Kidney glomerular epithelial cell (primary cell): ENCODE data around the gene RPTOR.

ENCODE experiments used
- DNase-seq: peaks from one replicate; lab custom pipeline; 2025; lab: John Stamatoyannopoulos, UW

RPTOR gene

GRCh38 chr17:80910043-80910442 is 365.4 kb downstream of the RPTOR start:
- no peak for DNase-seq

- no peak for DNase-seq
Measured at GRCh38 chr17:80912476-80912875, 367.8 kb downstream of the RPTOR start.

GRCh38 chr17:80913928-80914821 is 369.5 kb downstream of the RPTOR start:
- DNase-seq, result no peak

- no peak for DNase-seq
Measured at GRCh38 chr17:80916246-80916645, 371.6 kb downstream of the RPTOR start.

GRCh38 chr17:80917716-80918560 is 373.3 kb downstream of the RPTOR start:
- DNase-seq, result no peak

GRCh38 chr17:80918731-80919130 is 374.1 kb downstream of the RPTOR start:
- no peak for DNase-seq

GRCh38 chr17:80919331-80920311 is 375.0 kb downstream of the RPTOR start:
- DNase-seq, result no peak

- DNase-seq, result peak; percentile 20
Measured at GRCh38 chr17:80920441-80920840, 375.8 kb downstream of the RPTOR start.

- no peak for DNase-seq
Measured at GRCh38 chr17:80921159-80921558, 376.5 kb downstream of the RPTOR start.

- DNase-seq, result no peak
Measured at GRCh38 chr17:80921741-80922579, 377.3 kb downstream of the RPTOR start.

- no peak for DNase-seq
Measured at GRCh38 chr17:80922580-80923160, 378.0 kb downstream of the RPTOR start.

GRCh38 chr17:80923211-80924110 is 378.8 kb downstream of the RPTOR start:
- DNase-seq, result no peak

GRCh38 chr17:80924111-80924806 is 379.6 kb downstream of the RPTOR start:
- no peak for DNase-seq

- no peak for DNase-seq
Measured at GRCh38 chr17:80924807-80925610, 380.4 kb downstream of the RPTOR start.

- DNase-seq, result no peak
Measured at GRCh38 chr17:80925688-80926335, 381.2 kb downstream of the RPTOR start.

GRCh38 chr17:80926591-80927250 is 382.1 kb downstream of the RPTOR start:
- DNase-seq, result no peak

- DNase-seq, result no peak
Measured at GRCh38 chr17:80927791-80928216, 383.2 kb downstream of the RPTOR start.
